Breast epithelium (tissue), 3 donors: ENCODE measurements around the gene MLLT1.

Experiments used
- CTCF ChIP-seq, 3 donors: fragments of 450-650 bp; IDR thresholded peaks; one replicate each; pipeline ENCODE4 v1.5.1; 2016 to 2017; ENCODE audit warnings: antibody characterized with exemption in 3 of 3, mild to moderate bottlenecking in 3 of 3, moderate library complexity in 3 of 3
- POLR2A ChIP-seq: fragments of 450-650 bp; IDR thresholded peaks from one replicate; pipeline ENCODE4 v1.6.1; 2016; ENCODE audit warnings: antibody characterized with exemption, mild to moderate bottlenecking, moderate library complexity
- POLR2AphosphoS5 ChIP-seq, 3 donors: sonication (generic); formaldehyde crosslinking; IDR thresholded peaks; one replicate each; pipeline ENCODE4 v1.6.1; 2017; ENCODE audit warnings: antibody characterized with exemption in 3 of 3

- TF ChIP-seq POLR2A (no peak), CTCF (IDR thresholded peaks at IDR 0.05) (no peak), POLR2AphosphoS5 (IDR thresholded peaks at IDR 0.05) (no peak)
These were observed 42.5 kb upstream of the MLLT1 start for GRCh38 chr19:6322284-6322683.
